HT1080 (cell line): ENCODE measurements around the gene BRD8. TPM values are rescaled to one million over a fixed set of nuclear protein-coding genes. Genes with fewer than 3 reads are reported as not detected.

Experiments used
- DNase-seq: peaks from one replicate; pipeline ENCODE4 v3.0.0-alpha.2; 2015; ENCODE audit warnings: low read depth
- small RNA-seq: library from RNA; depleted of rRNA; stranded (forward); fragments of <200 nt; gene quantifications from one replicate; pipeline ENCODE3, GENCODE V24; 2014
- total RNA-seq: library from RNA; depleted of rRNA; stranded (reverse); fragments of >200 nt; shearing (Covaris generic); gene quantifications from 2 replicates; pipeline ENCODE4 v1.2.3, GENCODE V29; 2014; rRNA removed

The BRD8 gene
- total RNA-seq, 1 experiment from 2014 or later, result 59.1 TPM

GRCh38 chr5:138105709-138106108 lies 72.7 kb downstream of the BRD8 start:
- no peak for DNase-seq

GRCh38 chr5:138103319-138103637 lies 75.2 kb downstream of the BRD8 start:
- DNase-seq, result no peak

GRCh38 chr5:138102454-138103318 lies 75.7 kb downstream of the BRD8 start:
- no peak for DNase-seq

GRCh38 chr5:138096997-138097828 lies 81.2 kb downstream of the BRD8 start:
- peak; percentile 86 for DNase-seq

DNA sequence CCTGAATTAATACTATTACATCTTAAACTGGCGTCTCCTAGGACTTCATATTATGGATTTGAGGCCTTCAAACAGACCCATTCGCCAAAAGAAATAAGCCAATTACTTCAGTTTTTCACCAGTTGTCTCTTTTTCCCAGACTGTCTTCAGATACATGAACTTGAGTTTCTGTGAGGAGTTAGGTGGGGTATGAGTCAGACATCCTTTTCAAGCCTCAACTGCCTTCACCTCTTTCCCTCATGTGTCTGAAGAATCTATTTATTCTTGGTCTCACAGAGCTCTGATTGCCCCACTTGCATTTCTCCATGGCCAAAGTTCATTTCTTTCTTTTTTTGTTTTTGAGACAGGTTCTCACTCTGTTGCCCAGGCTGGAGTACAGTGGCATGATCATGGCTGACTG lies 82.1 kb downstream of the BRD8 start:
- peak; percentile 73 for DNase-seq

DNA sequence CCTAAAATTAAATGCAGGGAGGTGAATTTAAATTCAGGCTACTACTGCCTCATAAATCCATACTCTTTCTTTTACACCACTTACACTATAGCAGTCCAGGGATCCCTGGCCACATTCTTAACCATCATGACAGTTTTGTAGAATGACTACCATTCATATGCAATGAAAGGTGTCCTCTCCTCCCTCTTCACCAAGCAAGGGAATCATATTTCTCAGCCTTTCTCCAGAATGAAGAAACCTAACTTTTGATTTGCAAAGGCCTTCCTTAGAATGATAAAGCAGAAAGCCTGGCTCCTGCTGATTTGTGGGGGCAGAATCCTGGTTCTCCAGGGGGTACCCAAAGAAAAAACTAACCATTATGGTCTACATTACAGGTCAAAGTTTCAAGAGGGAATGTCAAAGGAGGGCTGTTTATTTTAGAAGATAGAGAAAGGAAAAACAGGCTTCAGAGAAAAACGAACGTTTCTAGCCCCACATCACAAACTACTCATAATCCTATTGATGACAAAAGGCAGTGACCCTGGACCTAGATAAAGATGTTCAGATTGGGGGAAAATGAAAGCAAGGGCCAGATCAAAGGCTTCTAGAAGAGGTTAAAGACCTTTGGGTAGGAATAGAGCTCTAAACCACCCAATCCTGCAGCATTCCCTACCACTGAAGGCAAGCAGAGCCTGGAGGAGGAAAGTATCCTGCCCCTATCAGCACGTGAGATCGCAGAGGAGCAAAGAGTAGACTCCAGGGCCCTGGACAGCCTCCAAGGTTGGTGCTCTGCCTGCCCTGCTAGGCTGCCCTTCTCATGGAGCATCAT lies 83.1 kb downstream of the BRD8 start:
- no peak for DNase-seq

- no peak for DNase-seq
Observed at GRCh38 chr5:138093036-138093435, 85.4 kb downstream of the BRD8 start.

DNA sequence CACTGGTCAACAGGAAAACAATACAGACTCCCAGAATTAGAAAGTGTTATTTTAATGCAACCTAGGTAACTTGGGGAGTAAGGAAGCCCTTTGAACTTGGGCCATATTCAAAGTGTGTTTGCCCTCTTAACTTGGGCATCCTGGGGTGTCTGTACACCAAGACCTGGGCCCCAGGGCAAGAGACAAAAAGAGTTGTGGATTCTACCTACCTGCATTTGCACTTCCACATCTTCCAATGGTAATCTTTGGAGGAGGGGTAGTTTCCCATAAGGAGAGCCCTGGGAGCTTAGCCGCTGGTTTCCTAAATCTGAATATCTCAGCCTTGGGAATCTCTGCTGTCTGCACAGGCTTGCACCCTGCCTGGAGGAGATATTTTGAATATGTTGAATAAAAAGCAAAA lies 86.1 kb downstream of the BRD8 start:
- no peak for DNase-seq

GRCh38 chr5:138091685-138092084 lies 86.7 kb downstream of the BRD8 start:
- DNase-seq, result no peak

Small RNAs within 50 kb of the gene (small RNA-seq; reads per million reads assigned to genes)
- gene RNU6-460P, result 0.18 reads per million
- not detected for gene RNU6-888P

Other genes with a start within 250 kb of the BRD8 start
- gene FAM13B, start 145.6 kb downstream of the BRD8 start, total RNA-seq, result 6.1 and 10.4 TPM in 2 replicates
- not detected in 2 replicates for gene WNT8A, start 94.6 kb downstream of the BRD8 start, total RNA-seq
- gene NME5, start 39.2 kb downstream of the BRD8 start, total RNA-seq, result not detected in 2 replicates
- gene KIF20A, start 482 bp upstream of the BRD8 start, total RNA-seq, result 99.6 and 107 TPM in 2 replicates
- 55.0 and 56.1 TPM in 2 replicates for gene CDC23, start 34.7 kb upstream of the BRD8 start, total RNA-seq
- gene GFRA3, start 96.0 kb upstream of the BRD8 start, total RNA-seq, result not detected in 2 replicates
- gene CDC25C, start 153.2 kb upstream of the BRD8 start, total RNA-seq, result 14.0 and 15.5 TPM in 2 replicates
- 52.9 and 58.0 TPM in 2 replicates for gene FAM53C, start 159.6 kb upstream of the BRD8 start, total RNA-seq
- gene KDM3B, start 174.1 kb upstream of the BRD8 start, total RNA-seq, result 37.4 and 39.7 TPM in 2 replicates